Measurements from ENCODE around the gene TMEM14A.

DNA sequence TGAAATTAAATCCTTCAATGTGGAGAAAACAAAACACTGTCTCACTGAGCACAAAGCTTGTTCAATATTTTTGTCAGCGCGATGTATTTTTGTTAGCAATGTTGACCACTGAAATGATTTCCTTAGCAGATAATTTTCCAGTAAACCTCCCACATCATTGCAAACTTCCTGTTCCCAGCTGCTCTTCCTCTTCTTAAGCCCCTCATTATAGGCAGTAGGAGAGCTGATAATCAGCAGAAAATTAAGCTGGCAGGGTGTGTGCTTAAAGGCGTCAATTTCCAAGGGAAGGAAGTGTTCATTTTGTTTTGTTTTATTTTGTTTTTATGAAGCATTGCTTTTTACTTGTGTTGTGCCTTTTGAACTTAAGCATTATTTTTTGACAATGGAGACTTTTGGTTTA is 29.1 kb upstream of the TMEM14A start:
- TF ChIP-seq, protein P1, sequence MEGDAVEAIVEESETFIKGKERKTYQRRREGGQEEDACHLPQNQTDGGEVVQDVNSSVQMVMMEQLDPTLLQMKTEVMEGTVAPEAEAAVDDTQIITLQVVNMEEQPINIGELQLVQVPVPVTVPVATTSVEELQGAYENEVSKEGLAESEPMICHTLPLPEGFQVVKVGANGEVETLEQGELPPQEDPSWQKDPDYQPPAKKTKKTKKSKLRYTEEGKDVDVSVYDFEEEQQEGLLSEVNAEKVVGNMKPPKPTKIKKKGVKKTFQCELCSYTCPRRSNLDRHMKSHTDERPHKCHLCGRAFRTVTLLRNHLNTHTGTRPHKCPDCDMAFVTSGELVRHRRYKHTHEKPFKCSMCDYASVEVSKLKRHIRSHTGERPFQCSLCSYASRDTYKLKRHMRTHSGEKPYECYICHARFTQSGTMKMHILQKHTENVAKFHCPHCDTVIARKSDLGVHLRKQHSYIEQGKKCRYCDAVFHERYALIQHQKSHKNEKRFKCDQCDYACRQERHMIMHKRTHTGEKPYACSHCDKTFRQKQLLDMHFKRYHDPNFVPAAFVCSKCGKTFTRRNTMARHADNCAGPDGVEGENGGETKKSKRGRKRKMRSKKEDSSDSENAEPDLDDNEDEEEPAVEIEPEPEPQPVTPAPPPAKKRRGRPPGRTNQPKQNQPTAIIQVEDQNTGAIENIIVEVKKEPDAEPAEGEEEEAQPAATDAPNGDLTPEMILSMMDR (IDR thresholded peaks at IDR 0.05) = no peak
- no peak for TF ChIP-seq POLR2A (IDR thresholded peaks at IDR 0.05)

Data from right lobe of liver (tissue), 4 donors.